ENCODE results near the gene GALNT6. TPM values are rescaled to one million over a fixed set of nuclear protein-coding genes. Genes with fewer than 3 reads are reported as not detected.
A peak's percentile ranks its signal among the peaks of the same experiment; 100 is the strongest.

Gene GALNT6
- total RNA-seq, 1 donor from 2014 or later, result 3.7 TPM

DNA sequence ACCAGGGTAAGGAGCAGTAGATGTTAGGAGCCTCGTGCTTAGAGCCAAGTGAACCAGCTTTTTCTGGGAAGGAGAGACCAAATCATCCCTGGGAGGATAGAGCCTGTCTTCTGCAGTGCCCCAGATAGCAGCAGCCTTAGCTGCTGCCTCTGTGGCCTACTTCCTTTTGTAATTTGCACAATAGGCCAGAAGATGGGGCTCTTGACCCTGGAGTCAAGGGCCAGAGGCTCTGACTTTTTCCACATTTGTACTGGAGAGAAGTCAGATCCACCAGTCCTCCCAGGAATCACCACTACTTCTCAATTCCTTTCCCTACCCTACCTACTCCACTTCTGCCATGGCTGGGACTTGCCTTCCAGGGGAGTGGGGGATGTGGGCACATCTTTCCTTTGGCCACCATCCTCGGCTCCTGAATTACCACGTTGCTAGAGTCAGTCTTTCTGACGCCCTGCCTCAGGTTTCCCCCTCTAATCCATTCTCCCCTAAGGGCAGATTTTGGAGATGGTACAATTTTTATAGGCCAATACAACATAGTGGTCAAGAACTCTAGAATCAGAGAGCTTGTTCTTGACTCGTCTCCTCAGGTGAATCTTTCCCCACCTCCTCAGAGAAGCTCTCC is 30.2 kb upstream of the GALNT6 start:
- TF ChIP-seq, protein P1, sequence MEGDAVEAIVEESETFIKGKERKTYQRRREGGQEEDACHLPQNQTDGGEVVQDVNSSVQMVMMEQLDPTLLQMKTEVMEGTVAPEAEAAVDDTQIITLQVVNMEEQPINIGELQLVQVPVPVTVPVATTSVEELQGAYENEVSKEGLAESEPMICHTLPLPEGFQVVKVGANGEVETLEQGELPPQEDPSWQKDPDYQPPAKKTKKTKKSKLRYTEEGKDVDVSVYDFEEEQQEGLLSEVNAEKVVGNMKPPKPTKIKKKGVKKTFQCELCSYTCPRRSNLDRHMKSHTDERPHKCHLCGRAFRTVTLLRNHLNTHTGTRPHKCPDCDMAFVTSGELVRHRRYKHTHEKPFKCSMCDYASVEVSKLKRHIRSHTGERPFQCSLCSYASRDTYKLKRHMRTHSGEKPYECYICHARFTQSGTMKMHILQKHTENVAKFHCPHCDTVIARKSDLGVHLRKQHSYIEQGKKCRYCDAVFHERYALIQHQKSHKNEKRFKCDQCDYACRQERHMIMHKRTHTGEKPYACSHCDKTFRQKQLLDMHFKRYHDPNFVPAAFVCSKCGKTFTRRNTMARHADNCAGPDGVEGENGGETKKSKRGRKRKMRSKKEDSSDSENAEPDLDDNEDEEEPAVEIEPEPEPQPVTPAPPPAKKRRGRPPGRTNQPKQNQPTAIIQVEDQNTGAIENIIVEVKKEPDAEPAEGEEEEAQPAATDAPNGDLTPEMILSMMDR (IDR thresholded peaks at IDR 0.05; ENCODE audit: unreplicated experiment), result peak; percentile 83
- no peak overlapping the region for H3K27ac Mint-ChIP-seq
- peak; percentile 52 for DNase-seq (ENCODE audit: low spot score, unreplicated experiment)
- peaks cover 4% of the 10 kb centered on the region for H3K27me3 Mint-ChIP-seq
- no peaks in the 10 kb centered on the region for H3K36me3 Mint-ChIP-seq (ENCODE audit: insufficient read depth)
- H3K9me3 Mint-ChIP-seq (ENCODE audit: low read depth), result no peaks in the 10 kb centered on the region
- peaks cover 12% of the 10 kb centered on the region for H3K4me1 Mint-ChIP-seq (ENCODE audit: low read depth)
- no peak overlapping the region for H3K4me3 Mint-ChIP-seq (ENCODE audit: low read depth)

DNA sequence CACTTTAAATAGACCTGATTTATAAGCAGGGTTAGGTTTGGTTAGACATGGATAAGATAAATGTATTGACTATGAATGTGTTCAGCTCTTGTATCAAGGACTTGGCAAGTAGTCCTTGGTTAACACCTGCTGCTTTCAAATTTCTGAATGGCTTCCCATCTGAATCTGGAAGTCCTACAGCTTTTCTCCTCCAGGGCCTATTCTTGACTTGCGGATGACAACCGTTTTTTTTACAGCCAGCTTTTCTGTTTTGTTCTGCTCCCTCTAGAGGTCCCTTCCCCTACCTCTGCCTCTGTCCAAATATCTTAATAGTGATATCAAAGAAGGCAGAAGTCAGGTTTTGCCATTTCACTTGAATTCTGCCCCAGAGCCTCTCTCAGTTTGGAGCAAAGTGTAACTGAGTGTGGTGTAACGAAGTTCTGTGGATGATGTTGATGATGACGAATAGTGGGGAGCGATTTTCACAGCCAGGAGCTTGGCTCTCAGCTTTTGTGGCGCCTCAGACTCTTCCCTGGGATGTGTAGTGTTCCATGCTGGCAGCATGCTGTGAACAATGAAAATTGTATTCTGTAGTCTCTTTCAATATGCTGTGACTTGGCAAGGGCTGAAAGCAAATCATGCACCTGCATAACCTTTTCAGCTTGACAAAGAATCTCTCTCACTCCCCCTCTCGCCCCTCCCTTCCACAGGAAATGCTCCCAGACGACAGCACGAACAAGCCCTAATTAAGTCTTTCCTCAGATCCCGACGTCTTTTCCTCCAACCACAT is 28.4 kb upstream of the GALNT6 start:
- H3K27ac Mint-ChIP-seq, result no peak overlapping the region
- H3K27me3 Mint-ChIP-seq, result no peaks in the 10 kb centered on the region
- DNase-seq (ENCODE audit: low spot score, unreplicated experiment), result no peak
- H3K4me3 Mint-ChIP-seq (ENCODE audit: low read depth), result no peak overlapping the region
- H3K36me3 Mint-ChIP-seq (ENCODE audit: insufficient read depth), result no peaks in the 10 kb centered on the region
- no peaks in the 10 kb centered on the region for H3K9me3 Mint-ChIP-seq (ENCODE audit: low read depth)
- H3K4me1 Mint-ChIP-seq (ENCODE audit: low read depth), result peaks cover 12% of the 10 kb centered on the region
- TF ChIP-seq, protein P1 (IDR thresholded peaks at IDR 0.05; ENCODE audit: unreplicated experiment), result no peak

DNA sequence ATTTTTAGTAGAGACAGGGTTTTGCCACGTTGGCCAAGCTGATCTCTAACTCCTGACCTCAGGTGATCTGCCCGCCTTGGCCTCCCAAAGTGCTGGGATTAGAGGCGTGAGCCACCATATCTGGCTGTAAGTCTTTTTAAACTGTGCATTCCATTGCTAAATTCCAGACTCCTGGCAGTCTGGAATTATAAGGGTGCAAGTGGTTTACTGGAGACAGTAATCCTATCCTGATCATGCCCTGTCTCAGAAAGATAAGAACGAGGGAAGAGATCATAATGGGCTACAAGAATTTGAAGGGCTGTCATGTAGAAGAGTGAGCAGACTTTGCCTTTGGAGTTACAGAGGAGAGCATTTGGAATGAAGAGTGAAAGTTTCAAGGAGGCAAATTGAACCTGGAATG is 26.6 kb upstream of the GALNT6 start:
- H3K4me1 Mint-ChIP-seq (ENCODE audit: low read depth), result peaks cover 8% of the 10 kb centered on the region
- no peaks in the 10 kb centered on the region for H3K9me3 Mint-ChIP-seq (ENCODE audit: low read depth)
- TF ChIP-seq, protein P1 (IDR thresholded peaks at IDR 0.05; ENCODE audit: unreplicated experiment), result no peak
- peaks cover 4% of the 10 kb centered on the region for H3K27me3 Mint-ChIP-seq
- H3K36me3 Mint-ChIP-seq (ENCODE audit: insufficient read depth), result no peaks in the 10 kb centered on the region
- no peak overlapping the region for H3K27ac Mint-ChIP-seq
- DNase-seq (ENCODE audit: low spot score, unreplicated experiment), result no peak
- H3K4me3 Mint-ChIP-seq (ENCODE audit: low read depth), result no peak overlapping the region

DNA sequence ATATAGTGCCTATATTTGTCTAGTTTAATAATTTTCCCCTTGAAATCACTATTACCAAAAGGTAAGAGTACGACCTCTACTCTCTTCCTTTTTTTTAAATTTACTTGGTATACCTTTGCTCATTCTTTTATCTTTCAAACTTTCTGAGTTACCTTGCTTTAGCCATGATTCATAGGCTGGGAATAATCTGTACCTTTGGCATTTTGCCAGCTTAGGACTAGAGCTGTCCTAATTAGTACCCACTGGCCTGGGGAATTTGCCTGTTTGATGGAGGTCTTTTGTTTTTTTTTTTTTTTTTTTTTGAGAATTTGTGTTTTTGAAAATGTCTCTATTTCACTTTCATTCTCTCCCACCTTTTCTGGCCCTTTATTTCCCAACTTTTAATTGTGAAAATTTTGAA is 24.7 kb upstream of the GALNT6 start:
- H3K36me3 Mint-ChIP-seq (ENCODE audit: insufficient read depth), result no peaks in the 10 kb centered on the region
- H3K4me1 Mint-ChIP-seq (ENCODE audit: low read depth), result peaks cover 3% of the 10 kb centered on the region
- H3K27me3 Mint-ChIP-seq, result peaks cover 4% of the 10 kb centered on the region
- no peak for DNase-seq (ENCODE audit: low spot score, unreplicated experiment)
- H3K9me3 Mint-ChIP-seq (ENCODE audit: low read depth), result no peaks in the 10 kb centered on the region
- TF ChIP-seq, protein P1 (IDR thresholded peaks at IDR 0.05; ENCODE audit: unreplicated experiment), result no peak
- H3K4me3 Mint-ChIP-seq (ENCODE audit: low read depth), result no peak overlapping the region
- H3K27ac Mint-ChIP-seq, result no peak overlapping the region

DNA sequence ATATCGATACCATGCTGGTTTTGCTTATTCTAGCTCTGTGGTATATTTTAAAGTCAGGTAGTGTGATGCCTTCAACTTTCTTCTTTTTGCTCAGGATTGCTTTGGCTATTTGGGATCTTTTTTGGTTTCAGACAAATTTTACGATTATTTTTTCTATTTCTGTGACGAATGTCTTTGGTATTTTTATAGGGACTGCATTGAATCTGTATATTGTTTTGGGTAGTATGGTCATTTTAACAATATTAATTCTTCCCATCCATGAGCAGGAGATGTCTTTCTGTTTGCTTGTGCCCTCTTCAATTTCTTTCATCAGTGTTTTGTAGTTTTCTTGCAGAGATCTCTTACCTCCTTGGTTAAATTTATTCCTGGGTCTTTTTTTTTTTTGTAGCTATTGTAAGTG is 22.6 kb upstream of the GALNT6 start:
- no peak overlapping the region for H3K27ac Mint-ChIP-seq
- TF ChIP-seq, protein P1 (IDR thresholded peaks at IDR 0.05; ENCODE audit: unreplicated experiment), result no peak
- no peaks in the 10 kb centered on the region for H3K9me3 Mint-ChIP-seq (ENCODE audit: low read depth)
- H3K4me3 Mint-ChIP-seq (ENCODE audit: low read depth), result no peak overlapping the region
- peaks cover 6% of the 10 kb centered on the region for H3K4me1 Mint-ChIP-seq (ENCODE audit: low read depth)
- peaks cover 4% of the 10 kb centered on the region for H3K27me3 Mint-ChIP-seq
- no peaks in the 10 kb centered on the region for H3K36me3 Mint-ChIP-seq (ENCODE audit: insufficient read depth)
- DNase-seq (ENCODE audit: low spot score, unreplicated experiment), result no peak

Measured in progenitor cell of endocrine pancreas (in vitro differentiated cells).